GM21390 (cell line): ENCODE results near the gene DHRS2.
"Not testable (repeated sequence)": the region's sequence is repeated elsewhere in the genome, so short reads cannot be mapped to it uniquely, and the experiment has no call there.

Experiments used
- ATAC-seq: cut with Tn5 transposase; IDR thresholded peaks from one replicate; pipeline ENCODE4 v1.9.1; 2021; ENCODE audit not compliant: unreplicated experiment

Gene DHRS2

DNA sequence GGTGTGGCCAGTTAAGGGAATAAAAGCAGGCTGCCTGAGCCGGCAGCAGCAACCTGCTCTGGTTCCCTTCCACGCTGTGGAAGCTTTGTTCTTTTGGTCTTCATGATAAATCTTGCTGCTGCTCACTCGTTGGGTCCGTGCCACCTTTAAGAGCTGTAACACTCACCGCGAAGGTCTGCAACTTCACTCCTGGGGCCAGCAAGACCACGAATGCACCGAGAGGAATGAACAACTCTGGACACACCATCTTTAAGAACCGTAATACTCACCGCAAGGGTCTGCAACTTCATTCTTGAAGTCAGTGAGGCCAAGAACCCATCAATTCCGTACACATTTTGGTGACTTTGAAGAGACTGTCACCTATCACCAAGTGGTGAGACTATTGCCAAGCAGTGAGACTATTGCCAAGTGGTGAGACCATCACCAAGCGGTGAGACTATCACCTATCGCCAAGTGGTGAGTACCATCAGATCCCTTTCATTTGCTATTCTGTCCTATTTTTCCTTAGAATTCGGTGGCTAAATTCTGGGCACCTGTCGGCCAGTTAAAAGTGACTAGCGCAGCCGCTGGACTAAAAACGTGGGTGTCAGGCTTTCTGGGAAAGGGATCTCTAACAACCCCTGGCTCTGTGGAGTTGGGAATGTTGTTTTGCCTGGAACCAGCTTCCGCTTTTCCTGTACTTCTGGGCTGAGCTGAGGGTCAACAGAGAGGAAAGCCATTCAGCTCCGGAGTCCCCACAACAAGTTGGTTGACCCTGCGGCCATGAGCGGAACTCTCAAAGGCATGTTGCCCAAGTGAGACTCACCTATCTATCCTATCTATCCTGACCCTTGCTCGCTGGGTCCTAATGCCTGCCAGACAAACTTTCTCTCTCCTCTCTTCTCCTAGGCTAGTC lies at the start of gene DHRS2:
TSS of gene DHRS2 (plus strand) at position 48 of the 895 bp plus-strand sequence. CDS start 2,501 bp downstream, outside the sequence.
- ATAC-seq = no peak

- peak; percentile 93 for ATAC-seq
Measured at GRCh38 chr14:23588884-23589598, 47.1 kb upstream of the DHRS2 start.

DNA sequence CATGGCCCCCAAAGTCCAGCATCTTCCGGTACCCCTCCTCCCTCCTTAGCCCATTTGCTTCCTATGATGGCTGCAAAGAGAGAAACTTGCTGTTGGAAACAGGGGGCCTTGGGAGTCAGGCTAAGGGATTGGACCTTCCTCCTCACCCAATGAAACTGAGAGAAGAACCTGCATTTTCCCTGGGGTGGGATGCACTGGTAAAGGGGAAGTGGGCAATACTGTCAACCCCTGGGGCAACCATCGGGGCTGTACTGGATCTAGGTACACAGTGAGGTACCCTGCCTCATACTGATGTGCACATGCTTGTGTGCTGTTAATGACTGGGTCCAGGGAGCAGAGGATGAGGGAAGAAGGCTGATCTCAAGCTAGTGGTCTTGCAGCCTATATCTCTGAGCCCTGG lies 46.6 kb upstream of the DHRS2 start:
- no peak for ATAC-seq

DNA sequence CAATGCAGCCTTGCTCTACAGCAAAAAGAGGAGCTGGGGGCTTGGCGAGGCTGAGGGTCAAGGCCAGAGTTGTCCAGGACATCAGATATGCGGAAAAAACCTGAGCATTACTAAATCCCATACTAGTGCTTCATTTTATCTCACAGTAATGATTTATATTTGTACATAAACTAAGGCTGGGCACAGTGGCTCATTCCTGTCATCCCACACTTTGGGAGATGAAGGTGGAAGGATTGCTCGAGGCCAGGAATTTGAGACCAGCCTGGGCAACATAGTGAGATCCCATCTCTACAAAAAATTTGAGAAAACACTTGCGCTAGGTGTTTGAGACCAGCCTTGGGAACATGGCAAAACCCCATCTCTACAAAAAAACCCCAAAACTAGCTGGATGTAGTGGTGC lies 46.0 kb upstream of the DHRS2 start:
- no peak for ATAC-seq

GRCh38 chr14:23594191-23594590 lies 42.0 kb upstream of the DHRS2 start:
- not testable (repeated sequence) for ATAC-seq

DNA sequence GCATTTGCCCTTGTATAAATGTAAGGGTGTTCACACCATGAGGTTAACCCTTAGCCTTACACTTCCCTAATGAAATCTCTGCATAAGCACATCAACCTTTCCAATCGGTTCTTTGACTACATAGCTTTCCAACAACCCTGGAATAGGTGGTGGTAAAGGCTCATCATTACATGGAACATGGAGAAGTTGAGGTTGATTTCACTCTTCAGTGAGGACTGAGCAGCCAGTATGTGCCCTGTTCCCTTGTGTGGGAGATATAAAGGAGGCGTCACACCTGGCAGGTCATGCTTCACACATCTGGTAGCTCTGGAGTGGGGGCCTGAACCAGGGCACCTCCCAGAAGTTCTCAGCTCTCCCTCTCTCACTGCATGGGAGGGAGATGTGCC lies 35.8 kb upstream of the DHRS2 start:
- no peak for ATAC-seq

DNA sequence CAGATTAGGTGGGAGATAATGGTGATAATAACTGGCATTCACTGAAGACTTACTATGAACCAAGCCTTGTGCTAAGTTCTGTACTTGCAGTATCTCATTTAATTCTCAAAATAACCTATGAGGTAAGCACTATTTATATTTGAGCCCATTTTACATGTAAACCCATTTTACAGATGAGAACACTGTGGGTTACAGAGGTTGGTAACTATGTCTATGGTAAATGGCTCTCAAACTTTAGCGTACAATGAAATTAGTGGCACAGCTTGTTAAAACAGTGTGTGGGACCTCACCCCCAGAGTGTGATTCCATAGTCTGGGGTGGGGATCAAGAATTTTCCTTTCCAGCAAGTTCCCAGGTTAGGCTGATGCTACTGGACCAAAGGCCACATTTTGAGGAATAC lies 35.4 kb upstream of the DHRS2 start:
- ATAC-seq = no peak

DNA sequence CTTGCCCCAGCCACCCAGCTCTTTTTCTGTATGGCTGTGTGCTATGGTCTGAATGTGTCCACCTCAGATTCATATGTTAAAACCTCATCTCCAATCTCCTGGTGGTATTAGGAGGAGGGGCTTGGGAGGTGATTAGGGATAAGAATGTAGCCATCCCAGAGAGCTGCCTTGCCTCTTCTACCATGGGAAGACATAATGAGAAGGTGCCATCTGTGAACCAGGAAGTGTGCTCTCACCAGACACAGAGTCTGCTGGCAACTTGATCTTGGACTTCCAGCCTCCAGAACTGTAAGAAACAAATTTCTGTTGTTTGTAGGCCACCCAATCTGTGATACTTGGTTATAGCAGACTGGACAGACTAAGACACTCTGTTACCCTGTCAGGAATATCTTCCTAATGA lies 34.7 kb upstream of the DHRS2 start:
- ATAC-seq = no peak

DNA sequence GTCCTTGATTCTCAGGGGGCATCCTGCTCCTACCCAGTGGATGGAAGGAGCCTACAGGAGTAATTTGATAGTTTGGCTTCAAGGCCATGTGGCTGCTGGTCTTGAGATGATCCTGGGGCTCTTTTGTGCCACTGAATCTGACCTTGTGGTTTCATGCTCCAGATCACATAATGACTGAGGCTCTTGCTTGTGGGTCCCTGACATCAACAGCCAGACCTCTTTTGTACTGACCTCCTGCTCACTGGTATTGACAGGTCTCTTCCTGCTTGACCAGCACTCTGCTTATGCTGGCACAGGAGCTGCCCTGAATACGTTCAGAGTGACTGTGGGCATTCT lies 34.4 kb upstream of the DHRS2 start:
- ATAC-seq = no peak

GRCh38 chr14:23602181-23603095 lies 33.7 kb upstream of the DHRS2 start:
- no peak for ATAC-seq

DNA sequence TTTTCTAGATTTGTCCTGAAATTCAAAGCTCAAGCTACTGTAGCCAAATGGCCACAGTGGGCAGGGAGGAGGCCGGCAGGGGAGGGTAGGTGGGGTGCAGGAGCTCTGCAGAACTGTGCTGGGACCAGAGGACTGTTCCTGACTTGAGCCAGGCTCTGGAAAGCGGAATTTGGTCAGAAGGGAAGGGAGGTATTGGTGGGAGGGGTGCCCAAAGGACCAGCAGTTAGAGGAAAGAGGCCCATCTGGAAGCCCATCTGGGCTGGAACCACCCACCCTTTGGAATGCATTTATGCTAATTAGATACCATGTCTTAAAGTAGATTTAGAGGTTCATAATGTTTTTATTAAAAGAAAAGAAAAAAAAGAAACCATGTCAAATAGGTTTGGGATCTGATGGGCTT lies 33.1 kb upstream of the DHRS2 start:
- ATAC-seq = no peak

GRCh38 chr14:23604148-23604547 lies 32.0 kb upstream of the DHRS2 start:
- no peak for ATAC-seq

GRCh38 chr14:23604675-23605170 lies 31.4 kb upstream of the DHRS2 start:
- ATAC-seq = no peak

DNA sequence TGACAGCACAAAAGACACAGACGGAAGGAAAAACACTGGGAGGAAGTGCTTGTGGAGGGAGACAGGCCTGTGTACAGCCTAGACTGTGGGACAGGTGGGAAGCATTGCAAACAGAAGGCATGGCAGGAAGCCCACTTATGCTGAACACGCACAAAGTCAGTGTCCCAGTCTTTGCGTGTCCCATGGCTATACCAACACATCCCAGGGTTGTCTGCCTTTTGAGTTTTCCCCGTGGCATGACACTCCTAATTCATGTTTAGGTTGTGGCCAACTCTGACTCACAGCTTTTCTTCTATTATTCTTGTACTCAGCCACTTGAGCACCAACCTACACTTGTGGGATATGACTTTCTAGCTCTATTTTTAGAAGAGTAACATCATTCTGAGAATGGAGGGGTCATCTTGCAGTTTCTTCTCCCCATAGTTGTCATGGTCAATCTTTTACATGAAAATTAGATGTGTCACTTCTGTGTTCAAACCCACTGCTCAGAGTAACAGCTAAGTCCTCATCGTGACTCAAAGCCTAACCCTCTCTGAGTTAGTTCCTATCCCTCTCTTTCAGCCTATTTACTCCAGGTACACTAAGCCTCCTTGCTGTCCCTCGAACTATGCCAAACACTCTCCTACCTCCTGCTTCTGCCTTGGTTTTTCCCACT lies 30.1 kb upstream of the DHRS2 start:
- peak; percentile 81 for ATAC-seq

- no peak for ATAC-seq
Measured at GRCh38 chr14:23608454-23608853, 27.7 kb upstream of the DHRS2 start.

GRCh38 chr14:23609001-23609400 lies 27.2 kb upstream of the DHRS2 start:
- no peak for ATAC-seq

DNA sequence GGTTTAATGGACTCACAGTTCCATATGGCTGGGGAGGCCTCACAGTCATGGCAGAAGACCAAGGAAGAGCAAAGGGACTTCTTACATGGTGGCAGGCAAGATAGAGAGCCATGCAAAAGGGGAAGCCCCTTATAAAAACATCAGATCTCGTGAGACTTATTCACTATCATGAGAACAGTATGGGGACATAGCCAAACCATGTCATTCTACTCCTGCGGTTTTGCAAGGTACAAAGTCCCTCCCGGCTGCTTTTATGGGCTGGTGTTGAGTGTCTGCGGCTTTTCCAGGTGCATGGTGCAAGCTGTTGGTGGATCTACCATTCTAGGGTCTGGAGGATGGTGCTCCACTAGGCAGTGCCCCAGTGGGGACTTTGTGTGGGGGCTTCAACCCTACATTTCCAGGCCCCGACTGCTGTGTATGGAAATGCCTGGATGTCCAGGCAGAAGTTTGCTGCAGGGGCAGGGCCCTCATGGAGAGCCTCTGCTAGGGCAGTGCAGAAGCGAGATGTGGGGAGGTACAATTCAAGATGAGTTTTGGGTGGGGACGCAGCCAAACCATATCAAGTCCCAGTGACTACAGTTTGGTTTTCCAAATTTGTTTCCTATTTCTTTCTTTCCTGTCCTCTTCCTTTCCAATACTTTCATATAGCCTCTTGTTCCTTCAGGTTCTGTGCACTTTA lies 26.6 kb upstream of the DHRS2 start:
- ATAC-seq = not testable (repeated sequence)

- ATAC-seq = no peak
Measured at GRCh38 chr14:23610090-23610814, 25.9 kb upstream of the DHRS2 start.

DNA sequence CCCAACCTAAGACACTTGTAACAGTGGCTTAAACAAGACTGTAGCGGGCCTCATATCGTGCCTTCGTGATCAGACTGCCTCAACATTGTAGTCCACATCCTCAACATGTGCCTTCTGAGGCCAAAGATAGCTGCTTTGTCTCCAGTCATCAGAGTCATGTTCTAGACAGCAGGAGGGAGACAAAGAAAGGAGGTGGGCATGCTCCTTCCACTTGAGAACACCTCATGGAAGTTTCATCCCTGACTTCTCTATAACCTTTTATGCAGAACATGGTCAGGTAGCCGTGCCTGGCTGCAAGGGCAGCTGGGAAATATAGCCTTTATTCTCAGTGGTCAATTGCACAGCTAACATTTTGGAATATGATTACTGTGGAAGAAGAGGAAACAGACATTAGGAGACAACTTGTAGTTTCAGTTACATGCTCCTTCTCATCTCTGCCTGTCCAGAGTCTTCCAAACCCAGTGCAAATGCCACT lies 25.3 kb upstream of the DHRS2 start:
- ATAC-seq = no peak
